ENCODE measurements around the gene MS4A5.

DNA sequence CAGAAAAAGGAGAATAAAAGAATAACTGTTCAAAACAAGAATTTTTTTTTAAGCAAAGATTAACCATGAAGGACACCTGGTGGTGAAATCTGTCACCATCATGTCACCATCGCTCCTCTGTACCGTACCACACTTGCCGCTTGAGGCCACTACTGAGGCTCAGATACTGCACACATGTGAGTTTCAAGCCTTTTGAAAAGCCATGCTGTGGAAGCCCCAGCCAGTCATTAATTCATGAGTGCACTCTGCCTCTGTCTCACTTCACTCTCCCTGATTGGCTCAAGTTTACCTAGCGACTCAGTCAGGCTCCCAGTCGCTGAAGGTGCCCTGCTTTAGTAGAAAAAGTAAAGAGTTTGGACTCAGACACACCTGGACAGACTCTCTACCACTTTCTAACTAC, 56.6 kb downstream of the MS4A5 start:
- TF ChIP-seq POLR2A (IDR thresholded peaks at IDR 0.05; ENCODE audit: low read depth, low read length) (no peak), POLR2AphosphoS5 (IDR thresholded peaks at IDR 0.05; ENCODE audit: low read depth, low read length) (no peak), SPI1 (IDR thresholded peaks at IDR 0.05; ENCODE audit: low read depth, low read length) (no peak), TAF1 (IDR thresholded peaks at IDR 0.05; ENCODE audit: low read depth, low read length) (no peak)

Data from GM12891 (cell line).